MG63 (cell line): ENCODE data around the gene ZNF354B. TPM values are rescaled to one million over a fixed set of nuclear protein-coding genes. Genes with fewer than 3 reads are reported as not detected.
A peak's percentile ranks its signal among the peaks of the same experiment; 100 is the strongest.
"Not testable (repeated sequence)": the region's sequence is repeated elsewhere in the genome, so short reads cannot be mapped to it uniquely, and the experiment has no call there.

Experiments
- DNase-seq: peaks from one replicate; pipeline ENCODE4 v3.0.0-alpha.2; 2020
- H3K27me3 ChIP-seq: fragments of 250-450 bp; sonication (Bioruptor Pico); 2 replicates; pipeline ENCODE4 v1.5.1; 2020; ENCODE audit warnings: mild to moderate bottlenecking, moderate library complexity
- H3K36me3 ChIP-seq: fragments of 250-450 bp; sonication (Bioruptor Pico); 2 replicates; pipeline ENCODE4 v1.5.1; 2020; ENCODE audit warnings: mild to moderate bottlenecking, moderate library complexity
- H3K4me3 ChIP-seq: fragments of 250-450 bp; sonication (Bioruptor Pico); 2 replicates; pipeline ENCODE4 v1.5.1; 2020; ENCODE audit warnings: mild to moderate bottlenecking, moderate library complexity
- H3K9me3 ChIP-seq: fragments of 250-450 bp; sonication (Bioruptor Pico); 2 replicates; pipeline ENCODE4 v1.5.1; 2020; ENCODE audit warnings: mild to moderate bottlenecking, moderate library complexity
- total RNA-seq: library from RNA; depleted of rRNA; stranded (reverse); fragments of >200 nt; shearing (Covaris generic); gene quantifications from 2 replicates; pipeline ENCODE4 v1.2.3, GENCODE V29; 2014; ENCODE audit warnings: low replicate concordance; rRNA removed

The ZNF354B gene
- total RNA-seq: 6.9 and 15.8 TPM in 2 replicates

GRCh38 chr5:178859625-178860521 is at the start of gene ZNF354B:
Gene ZNF354B (plus strand): TSS chr5:178859953. CDS start chr5:178861048, 1,095 bp downstream.
- Histone ChIP-seq H3K36me3 (peaks cover 34% of the 10 kb centered on the region), H3K9me3 (peaks cover 2% of the 10 kb centered on the region; the same call in 1 of the 2 replicates), H3K27me3 (no peaks in the 10 kb centered on the region), H3K4me3 (peak within 1 kb of the TSS; percentile 65)
- DNase-seq: peak; percentile 97

- Histone ChIP-seq H3K27me3 (peaks cover 35% of the 10 kb centered on the region), H3K36me3 (no peaks in the 10 kb centered on the region), H3K4me3 (no peak overlapping the region), H3K9me3 (peaks cover 5% of the 10 kb centered on the region)
- DNase-seq: no peak
Observed at GRCh38 chr5:178817506-178817905, 42.2 kb upstream of the ZNF354B start.

- no peak for DNase-seq
- peaks cover 7% of the 10 kb centered on the region for H3K9me3 ChIP-seq
- H3K27me3 ChIP-seq: peaks cover 31% of the 10 kb centered on the region
- H3K36me3 ChIP-seq: no peaks in the 10 kb centered on the region
- H3K4me3 ChIP-seq: no peak overlapping the region
Observed at GRCh38 chr5:178818094-178818493, 41.7 kb upstream of the ZNF354B start.

DNA sequence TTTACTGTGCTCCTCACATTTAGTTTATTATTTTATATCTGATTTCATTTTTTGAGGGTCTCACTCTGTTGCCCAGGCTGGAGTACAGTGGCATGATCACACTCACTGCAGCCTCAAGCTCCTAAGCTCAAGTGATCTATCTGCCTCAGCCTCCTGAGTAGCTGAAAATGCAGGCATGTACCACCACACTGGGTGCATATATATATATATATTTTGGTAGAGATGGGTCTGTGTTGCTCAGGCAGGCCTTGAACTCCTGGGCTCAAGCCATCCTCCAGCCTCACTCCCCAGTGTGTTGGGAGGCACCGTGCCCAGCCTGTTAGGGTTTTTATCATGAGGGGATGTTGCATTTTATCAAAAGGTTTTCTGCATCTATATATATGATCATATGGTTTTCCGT is 39.8 kb upstream of the ZNF354B start:
- peaks cover 23% of the 10 kb centered on the region for H3K27me3 ChIP-seq
- no peaks in the 10 kb centered on the region for H3K36me3 ChIP-seq
- no peak for DNase-seq
- H3K9me3 ChIP-seq: peaks cover 7% of the 10 kb centered on the region
- no peak overlapping the region for H3K4me3 ChIP-seq

- Histone ChIP-seq H3K36me3 (no peaks in the 10 kb centered on the region), H3K4me3 (no peak overlapping the region), H3K27me3 (peaks cover 4% of the 10 kb centered on the region), H3K9me3 (peaks cover 7% of the 10 kb centered on the region)
- no peak for DNase-seq
Observed at GRCh38 chr5:178825444-178825843, 34.3 kb upstream of the ZNF354B start.

DNA sequence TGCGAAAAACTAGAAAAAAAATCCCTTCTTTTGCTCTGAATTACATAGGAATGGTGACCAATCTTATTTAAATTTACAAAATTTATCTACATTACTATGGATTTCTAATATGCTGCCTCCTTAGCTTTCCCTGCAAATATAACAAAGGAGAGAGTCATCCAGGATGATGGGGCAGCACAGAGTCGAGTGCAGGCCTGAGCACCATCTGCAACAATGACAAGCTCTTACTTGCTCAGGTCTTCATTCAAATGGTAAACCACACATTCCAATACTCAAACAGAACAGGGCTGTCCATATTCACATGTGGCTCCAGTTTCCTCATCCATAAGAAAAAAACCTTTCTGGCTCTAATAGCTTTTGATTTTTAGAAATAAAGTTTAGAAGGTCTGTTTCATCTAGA is 33.5 kb upstream of the ZNF354B start:
- peaks cover 4% of the 10 kb centered on the region for H3K9me3 ChIP-seq
- H3K36me3 ChIP-seq: no peaks in the 10 kb centered on the region
- DNase-seq: no peak
- no peak overlapping the region for H3K4me3 ChIP-seq
- peaks cover 1% of the 10 kb centered on the region for H3K27me3 ChIP-seq

- DNase-seq: no peak
Observed at GRCh38 chr5:178827636-178828035, 32.1 kb upstream of the ZNF354B start.

GRCh38 chr5:178831049-178831448 is 28.7 kb upstream of the ZNF354B start:
- no peak for DNase-seq
- Histone ChIP-seq H3K4me3 (no peak overlapping the region), H3K9me3 (peaks cover 4% of the 10 kb centered on the region; the same call in 1 of the 2 replicates), H3K27me3 (no peaks in the 10 kb centered on the region), H3K36me3 (no peaks in the 10 kb centered on the region)

More at GRCh38 chr5:178827636-178828035, 32.1 kb upstream of the ZNF354B start:
- Histone ChIP-seq H3K9me3 (peaks cover 1% of the 10 kb centered on the region; the same call in 1 of the 2 replicates), H3K27me3 (no peaks in the 10 kb centered on the region), H3K36me3 (no peaks in the 10 kb centered on the region), H3K4me3 (no peak overlapping the region)

DNA sequence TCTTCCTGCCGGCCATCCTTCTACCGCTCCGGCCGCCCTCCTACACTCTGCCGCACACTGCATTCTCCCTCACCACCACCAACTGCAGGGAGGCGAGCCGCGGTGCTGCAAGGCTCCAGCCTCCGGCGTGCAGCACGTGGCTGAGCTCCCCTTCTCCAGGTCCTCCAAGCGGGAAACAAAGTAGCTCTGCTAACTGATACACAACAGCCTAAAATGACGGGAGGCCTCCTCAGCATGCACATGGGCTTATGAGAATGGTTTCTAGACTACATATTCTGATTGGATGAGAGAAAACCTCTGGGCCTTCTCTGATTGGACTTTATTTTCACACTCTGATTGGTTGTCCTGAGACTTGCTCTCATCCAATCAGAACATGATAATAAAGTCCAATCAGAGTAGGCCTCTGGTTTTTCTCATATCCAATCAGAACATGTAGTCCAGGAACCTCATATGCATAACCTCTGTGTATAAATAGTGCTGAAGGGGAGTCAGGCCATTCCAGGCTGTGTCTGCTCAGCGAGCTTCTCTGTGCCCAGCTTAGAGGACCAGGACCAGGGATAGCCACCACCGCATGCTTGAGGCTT is 27.0 kb upstream of the ZNF354B start:
- H3K27me3 ChIP-seq: no peaks in the 10 kb centered on the region
- no peak for DNase-seq
- peaks cover 4% of the 10 kb centered on the region; the same call in 1 of the 2 replicates for H3K9me3 ChIP-seq
- H3K36me3 ChIP-seq: no peaks in the 10 kb centered on the region
- no peak overlapping the region for H3K4me3 ChIP-seq

DNA sequence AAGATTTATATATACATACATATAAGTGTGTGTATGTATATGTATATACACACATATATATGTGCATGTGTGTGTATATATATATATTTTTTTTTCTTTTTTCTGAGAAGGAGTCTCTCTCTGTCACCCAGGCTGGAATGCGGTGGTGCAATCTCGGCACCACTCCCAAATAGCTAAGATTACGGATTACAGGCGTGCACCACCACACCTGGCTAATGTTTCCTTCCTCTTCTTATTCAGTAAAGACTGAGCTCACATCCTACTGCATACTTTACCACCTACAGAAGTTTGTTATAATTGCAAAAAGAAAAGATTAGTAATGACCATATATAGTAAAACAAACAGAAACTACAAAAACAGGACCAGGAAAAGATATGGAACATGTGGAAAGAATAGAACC is 23.1 kb upstream of the ZNF354B start:
- Histone ChIP-seq H3K9me3 (peaks cover 4% of the 10 kb centered on the region; the same call in 1 of the 2 replicates), H3K4me3 (no peak overlapping the region), H3K27me3 (no peaks in the 10 kb centered on the region), H3K36me3 (no peaks in the 10 kb centered on the region)
- DNase-seq: no peak

- H3K27me3 ChIP-seq, H3K36me3 ChIP-seq, H3K9me3 ChIP-seq, DNase-seq, H3K4me3 ChIP-seq: not testable (repeated sequence)
Observed at GRCh38 chr5:178838695-178839318, 20.9 kb upstream of the ZNF354B start.

DNA sequence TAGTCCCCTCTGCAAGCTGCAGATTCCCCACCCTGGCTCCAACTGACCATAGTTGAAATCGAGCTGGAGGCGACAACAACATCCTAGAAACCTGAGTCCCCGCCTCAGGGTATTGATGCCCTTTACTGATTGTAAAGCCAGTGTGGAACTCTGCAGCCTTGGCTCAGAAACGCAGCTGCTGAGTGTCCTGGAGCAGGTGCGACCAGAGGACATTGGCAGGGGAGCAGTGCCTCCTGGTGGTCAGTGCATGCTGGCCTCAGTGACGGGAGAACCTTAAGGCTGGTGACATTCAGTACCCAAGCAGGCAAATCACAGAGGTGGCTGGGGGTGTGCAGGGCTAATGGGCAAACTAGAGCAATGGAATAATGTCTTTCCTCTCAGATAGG is 20.4 kb upstream of the ZNF354B start:
- Histone ChIP-seq H3K9me3 (no peaks in the 10 kb centered on the region; the same call in 1 of the 2 replicates), H3K27me3 (no peaks in the 10 kb centered on the region), H3K36me3 (no peaks in the 10 kb centered on the region), H3K4me3 (no peak overlapping the region)
- DNase-seq: peak; percentile 60

DNA sequence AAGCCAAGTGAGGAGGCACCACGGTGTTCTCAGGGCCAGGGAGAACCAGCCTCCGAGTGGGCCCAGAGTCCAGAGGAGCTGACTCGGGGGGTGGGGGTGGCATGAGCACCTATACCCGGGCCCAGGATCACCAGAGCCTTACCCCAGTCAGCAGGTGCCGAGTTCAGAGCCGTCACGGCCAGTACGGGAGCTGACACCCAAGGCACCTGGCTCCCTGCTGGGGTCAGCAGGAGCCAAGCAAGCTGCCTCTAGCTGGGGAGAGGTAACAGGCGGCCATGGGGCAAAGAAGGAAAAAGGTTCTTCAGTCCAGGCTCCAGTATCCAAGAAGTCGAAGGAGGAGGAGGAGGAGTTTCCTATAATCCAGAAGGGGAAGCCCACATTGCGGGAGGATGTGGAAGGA is 19.4 kb upstream of the ZNF354B start:
- H3K9me3 ChIP-seq, H3K36me3 ChIP-seq, H3K27me3 ChIP-seq, H3K4me3 ChIP-seq, DNase-seq: not testable (repeated sequence)

DNA sequence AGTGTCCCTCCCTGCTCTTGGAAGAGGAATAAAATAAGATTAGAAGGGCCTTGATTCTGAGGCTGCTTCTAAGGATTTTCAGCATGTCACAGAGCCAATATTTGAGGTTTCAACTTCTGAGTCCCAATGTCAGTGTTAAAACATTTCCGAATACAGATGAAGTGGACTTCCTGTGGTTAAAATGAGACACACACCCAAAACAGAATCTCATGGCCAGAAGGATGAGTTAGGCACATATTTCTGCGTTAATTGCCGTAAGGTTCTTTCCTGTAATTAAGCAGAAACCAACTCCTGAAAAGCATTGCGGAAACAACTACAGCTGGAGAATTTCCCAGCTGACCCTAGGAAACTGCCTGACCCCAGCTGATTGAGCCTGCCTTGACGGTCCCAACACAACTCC is 10.4 kb upstream of the ZNF354B start:
- no peak for DNase-seq
- Histone ChIP-seq H3K9me3 (peaks cover 11% of the 10 kb centered on the region), H3K27me3 (peaks cover 7% of the 10 kb centered on the region), H3K36me3 (no peaks in the 10 kb centered on the region), H3K4me3 (no peak overlapping the region)

GRCh38 chr5:178851951-178852350 is 7.8 kb upstream of the ZNF354B start:
- Histone ChIP-seq H3K4me3 (no peak overlapping the region), H3K36me3 (no peaks in the 10 kb centered on the region), H3K9me3 (peaks cover 11% of the 10 kb centered on the region), H3K27me3 (peaks cover 7% of the 10 kb centered on the region)
- no peak for DNase-seq

DNA sequence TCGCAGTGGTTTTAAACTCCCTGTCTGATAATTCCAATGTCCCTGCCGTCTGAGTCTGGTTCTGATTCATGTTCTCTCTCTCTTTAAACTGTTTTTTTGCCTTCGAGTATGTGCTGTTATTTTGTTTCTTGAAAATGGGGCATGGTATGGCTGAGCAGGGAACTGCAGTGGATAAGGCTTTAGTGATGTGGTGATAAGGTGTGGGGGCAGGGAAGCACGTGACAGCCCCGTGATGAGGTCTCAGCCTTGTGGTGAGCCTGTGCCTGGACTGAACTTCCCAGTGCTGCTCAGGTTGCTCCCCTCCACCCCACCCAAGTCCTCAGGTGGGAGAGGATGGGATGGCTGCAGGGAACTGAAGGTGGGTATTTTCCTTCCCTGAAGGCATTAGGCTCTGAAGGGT is 5.5 kb upstream of the ZNF354B start:
- H3K9me3 ChIP-seq: peaks cover 9% of the 10 kb centered on the region
- H3K4me3 ChIP-seq: no peak overlapping the region
- no peak for DNase-seq

GRCh38 chr5:178860615-178861014 is 862 bp downstream of the ZNF354B start:
- Histone ChIP-seq H3K36me3 (peaks cover 42% of the 10 kb centered on the region), H3K4me3 (peak overlapping the region; percentile 65)
- not testable (repeated sequence) for H3K9me3 ChIP-seq, H3K27me3 ChIP-seq, DNase-seq

More for the DNA sequence above, 5.5 kb upstream of the ZNF354B start:
- Histone ChIP-seq H3K36me3 (no peaks in the 10 kb centered on the region), H3K27me3 (peaks cover 4% of the 10 kb centered on the region)
